Body of pancreas (tissue), 4 donors: ENCODE results near the gene LHB.

Source experiments
- CTCF ChIP-seq, 7 experiments: fragments of 450-650 bp in 4 of 7; fragments of 200-600 bp in 3 of 7; sonication (generic) in 3 of 7; IDR thresholded peaks; one replicate each; pipeline ENCODE4 v1.5.1; 2016 to 2019; ENCODE audit warnings: antibody characterized with exemption in 7 of 7
- POLR2A ChIP-seq, 3 donors: fragments of 450-650 bp; IDR thresholded peaks; one replicate each; pipeline ENCODE4 v1.6.1; 2016; ENCODE audit warnings: antibody characterized with exemption in 3 of 3, mild to moderate bottlenecking in 2 of 3

- TF ChIP-seq CTCF (IDR thresholded peaks at IDR 0.05), result no peak
- no peak for TF ChIP-seq POLR2A (IDR thresholded peaks at IDR 0.05)
Measured at GRCh38 chr19:49011194-49011593, 5.7 kb downstream of the LHB start.
